GM19193 (cell line): ENCODE results near the gene DCAF8.

ENCODE experiments used
- POLR2A ChIP-seq: IDR thresholded peaks from 4 replicates; pipeline ENCODE4 v1.6.1; 2011; ENCODE audit not compliant: insufficient read depth, insufficient read length; ENCODE audit errors: extremely low read depth

Gene DCAF8

DNA sequence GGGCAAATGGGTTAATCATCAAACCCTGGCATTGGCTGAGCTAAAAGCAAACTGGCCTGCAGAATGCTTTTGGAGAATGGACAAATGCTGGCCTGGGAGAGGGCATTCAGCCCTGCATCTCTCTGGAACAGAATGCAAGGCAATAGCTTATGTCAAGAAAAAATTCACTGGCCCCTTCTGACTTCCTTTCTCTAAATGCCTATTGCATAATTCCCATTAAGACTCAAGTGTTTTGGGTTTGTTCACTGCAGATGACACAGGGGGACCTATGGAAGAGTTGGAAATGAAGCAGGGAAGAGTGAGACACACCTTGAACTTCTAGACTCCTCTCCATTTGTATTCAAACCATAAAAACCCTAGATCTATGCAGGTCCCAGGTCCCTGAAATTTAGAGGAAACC lies 41.3 kb downstream of the DCAF8 start:
- no peak for TF ChIP-seq POLR2A

GRCh38 chr1:160220301-160220700 lies 42.0 kb downstream of the DCAF8 start:
- no peak for TF ChIP-seq POLR2A

- TF ChIP-seq POLR2A, result no peak
Measured at GRCh38 chr1:160219062-160219929, 43.1 kb downstream of the DCAF8 start.

- TF ChIP-seq POLR2A, result no peak
Measured at GRCh38 chr1:160217481-160218051, 44.8 kb downstream of the DCAF8 start.

- no peak for TF ChIP-seq POLR2A
Measured at GRCh38 chr1:160216301-160216700, 46.0 kb downstream of the DCAF8 start.

DNA sequence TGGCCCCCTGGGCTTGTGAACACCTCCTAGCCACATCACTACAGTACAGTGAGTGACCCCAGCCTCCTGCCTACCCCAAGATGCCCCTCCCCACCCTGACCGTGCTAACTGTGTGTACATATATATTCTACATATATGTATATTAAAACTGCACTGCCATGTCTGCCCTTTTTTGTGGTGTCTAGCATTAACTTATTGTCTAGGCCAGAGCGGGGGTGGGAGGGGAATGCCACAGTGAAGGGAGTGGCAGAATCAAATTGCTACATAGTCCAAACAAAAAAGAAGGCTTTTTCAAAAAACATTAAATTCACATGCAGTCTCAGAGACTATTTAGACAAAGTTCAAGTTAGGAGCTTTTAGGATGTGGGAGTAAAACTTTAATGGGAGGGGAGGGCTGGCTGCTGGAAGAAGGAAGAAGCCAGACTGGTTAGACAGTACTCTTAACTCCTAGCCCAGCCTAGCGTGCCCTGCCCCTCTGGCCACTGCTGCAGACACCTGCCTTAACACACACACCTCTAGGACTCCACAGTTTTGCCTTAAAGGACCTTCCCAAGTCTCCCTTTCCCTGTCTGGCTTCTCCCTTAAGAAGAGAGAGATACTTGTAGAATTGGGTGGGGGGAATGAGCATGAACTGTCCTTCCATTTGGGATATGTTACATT lies 47.7 kb downstream of the DCAF8 start:
- no peak for TF ChIP-seq POLR2A

- no peak for TF ChIP-seq POLR2A
Measured at GRCh38 chr1:160211046-160211790, 51.1 kb downstream of the DCAF8 start.

- no peak for TF ChIP-seq POLR2A
Measured at GRCh38 chr1:160210561-160210960, 51.8 kb downstream of the DCAF8 start.

- TF ChIP-seq POLR2A, result no peak
Measured at GRCh38 chr1:160209321-160210046, 52.9 kb downstream of the DCAF8 start.

- peak; percentile 26 for TF ChIP-seq POLR2A
Measured at GRCh38 chr1:160208557-160209320, 53.6 kb downstream of the DCAF8 start.

DNA sequence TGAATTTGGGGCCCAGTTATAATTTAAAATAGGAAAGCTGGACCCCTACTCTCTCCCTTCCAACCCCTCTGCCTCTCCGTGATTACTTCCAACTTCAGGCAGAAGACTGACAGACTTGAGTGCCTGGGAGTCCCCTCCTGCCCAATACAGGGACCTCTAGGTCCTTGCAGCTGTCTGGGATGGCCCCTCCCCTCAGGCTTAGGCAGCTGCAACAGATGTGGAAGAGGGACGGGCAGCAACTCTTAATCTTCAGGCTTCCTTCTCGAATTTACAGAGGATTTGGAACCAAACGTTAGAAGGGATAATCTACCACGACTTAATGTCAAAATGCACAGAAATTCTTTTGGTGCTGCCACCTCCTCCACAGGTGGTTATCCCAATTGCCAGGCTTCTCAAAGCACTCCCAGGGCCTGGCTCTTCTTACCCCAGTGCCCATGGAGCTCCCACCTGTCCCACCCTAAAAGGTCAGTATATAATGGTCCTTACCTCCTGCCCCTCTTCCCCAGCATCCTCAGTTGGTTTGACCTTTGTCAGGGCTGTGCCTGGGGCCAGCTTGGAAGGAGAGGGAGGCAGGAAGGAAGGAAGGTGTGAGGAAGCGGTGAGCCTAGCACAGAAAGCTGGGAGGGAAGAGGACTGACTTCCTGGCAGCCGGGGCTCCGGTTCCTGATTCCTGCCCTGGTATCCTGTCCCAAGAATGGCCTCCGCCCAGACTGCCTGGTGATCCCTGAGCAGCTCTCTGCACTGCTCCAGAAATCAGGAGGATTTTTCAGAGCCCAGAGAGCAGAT lies 54.4 kb downstream of the DCAF8 start:
- no peak for TF ChIP-seq POLR2A

DNA sequence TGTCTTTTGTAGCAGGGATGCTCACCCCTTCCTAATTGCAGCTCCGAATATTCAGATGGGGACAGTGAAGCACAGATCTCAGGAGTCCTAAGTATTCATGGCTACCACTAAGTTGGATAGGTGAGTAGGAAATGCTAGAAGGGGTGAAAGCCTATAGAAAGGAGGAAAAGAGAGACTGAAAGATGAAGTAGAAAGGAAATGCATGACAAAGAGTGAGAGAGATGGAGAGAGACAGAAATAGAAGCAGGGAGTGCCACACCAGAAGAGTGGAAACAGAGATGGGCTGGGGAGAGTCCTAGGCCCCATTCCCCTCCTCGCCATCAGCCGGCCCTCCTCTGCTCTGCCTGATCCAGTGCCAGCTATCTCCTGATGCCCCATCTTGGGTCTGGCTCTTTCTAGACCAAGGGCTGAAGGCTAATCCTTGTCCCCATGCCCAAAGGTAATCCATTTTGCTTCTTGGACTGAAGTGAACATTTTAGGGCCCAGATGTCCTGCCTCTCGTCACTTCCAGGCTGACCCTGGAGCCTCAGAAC lies 55.2 kb downstream of the DCAF8 start:
- no peak for TF ChIP-seq POLR2A
